Thyroid gland (tissue), 4 donors: ENCODE measurements around the gene L3MBTL2. TPM values are rescaled to one million over a fixed set of nuclear protein-coding genes. Genes with fewer than 3 reads are reported as not detected.
A peak's percentile ranks its signal among the peaks of the same experiment; 100 is the strongest.

Experiments used
- DNase-seq, 2 donors: peaks; one replicate each; pipeline ENCODE4 v3.0.0-alpha.2; 2019
- H3K27ac ChIP-seq, 3 donors: fragments of 200-600 bp; sonication (generic); 1 replicate in 2 of 3; 2 replicates in 1 of 3; pipeline ENCODE4 v1.5.1; 2016 to 2019; ENCODE audit warnings: mild to moderate bottlenecking in 1 of 3, moderate library complexity in 1 of 3
- H3K27me3 ChIP-seq: fragments of 200-600 bp; sonication (generic); one replicate; pipeline ENCODE4 v1.5.1; 2019
- H3K36me3 ChIP-seq, 2 donors: fragments of 200-600 bp; sonication (generic); one replicate each; pipeline ENCODE4 v1.5.1; 2016 to 2019
- H3K4me1 ChIP-seq, 2 donors: fragments of 200-600 bp; sonication (generic); one replicate each; pipeline ENCODE4 v1.5.1; 2017 to 2019
- H3K4me3 ChIP-seq, 3 donors: fragments of 200-600 bp; sonication (generic); replicated peaks in 1 of 3; 1 replicate in 2 of 3; 2 replicates in 1 of 3; pipeline ENCODE4 v1.5.1; 2016; ENCODE audit warnings: mild to moderate bottlenecking in 1 of 3
- H3K9me3 ChIP-seq: fragments of 200-600 bp; sonication (generic); one replicate; pipeline ENCODE4 v1.5.1; 2017
- POLR2A ChIP-seq, 2 donors: fragments of 450-650 bp; IDR thresholded peaks; one replicate each; pipeline ENCODE4 v1.6.1; 2017; ENCODE audit warnings: antibody characterized with exemption in 2 of 2, mild to moderate bottlenecking in 2 of 2, moderate library complexity in 1 of 2
- WGBS, 2 donors: methylation state at CpG; one replicate each; pipeline ENCODE4 v1.1.5; 2017; 5-methylcytosine and 5-hydroxymethylcytosine counted together
- intact Hi-C: fragments of 100-400 bp; cut with DNase I; formaldehyde crosslinking; loops from one replicate; pipeline ENCODE4 v1.15.1; 2023
- total RNA-seq, 4 donors: library from RNA; depleted of rRNA; stranded (reverse); fragments of >200 nt; gene quantifications; one replicate each; pipeline ENCODE4 v1.2.3, GENCODE V29; 2016
- TF ChIP-seq, protein P1 (sequence below), 6 experiments: fragments of 200-600 bp in 3 of 6; fragments of 450-650 bp in 3 of 6; sonication (generic) in 3 of 6; IDR thresholded peaks; one replicate each; pipeline ENCODE4 v1.5.1; 2016 to 2019; ENCODE audit warnings: antibody characterized with exemption in 6 of 6, mild to moderate bottlenecking in 2 of 6, inconsistent platforms in 1 of 6, moderate library complexity in 1 of 6

Gene L3MBTL2
- total RNA-seq, 4 donors from 2014 or later: 17.2 to 29.2 (median 20.7) TPM

DNA sequence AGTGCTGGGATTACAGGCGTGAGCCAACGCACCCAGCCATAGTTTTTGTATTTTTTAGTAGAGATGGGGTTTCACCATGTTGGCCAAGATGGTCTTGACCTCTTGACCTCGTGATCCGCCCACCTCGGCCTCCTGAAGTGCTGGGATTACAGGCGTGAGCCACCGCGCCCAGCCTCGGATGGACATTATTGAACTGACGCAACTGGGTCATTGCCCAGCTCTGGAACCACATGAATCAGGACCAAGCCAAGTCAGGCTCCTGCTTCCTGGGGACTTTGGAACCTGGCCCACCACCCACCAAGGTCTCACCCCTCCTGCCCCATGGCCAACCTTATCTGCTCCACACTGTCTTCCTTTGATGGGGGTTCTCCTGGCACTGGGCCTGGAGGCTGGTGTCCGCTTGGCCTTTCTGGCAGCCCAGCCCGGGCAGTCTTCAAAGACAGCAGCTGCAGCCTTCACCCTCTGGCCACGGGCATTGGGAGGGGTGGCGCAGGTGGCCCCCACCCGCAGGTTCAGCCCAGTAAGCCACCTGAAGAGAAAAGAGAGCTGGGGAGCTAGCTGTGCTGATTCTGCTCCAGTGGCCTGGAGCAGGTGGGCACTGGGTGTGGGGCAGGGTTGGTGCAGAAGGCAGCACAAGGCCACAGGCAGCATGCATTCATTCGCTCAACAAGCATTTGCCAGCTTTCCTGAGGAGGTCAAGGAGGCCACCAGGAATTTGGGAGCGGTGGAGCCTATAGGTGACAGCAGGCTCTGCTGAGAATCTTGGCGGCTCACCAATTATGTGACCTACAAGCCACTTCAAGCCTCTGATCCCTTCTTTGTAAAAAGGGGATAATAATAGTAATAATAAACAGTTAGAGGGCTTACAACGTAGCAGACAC is 29.9 kb downstream of the L3MBTL2 start:
- no peaks in the 10 kb centered on the region for H3K27me3 ChIP-seq
- no peaks in the 10 kb centered on the region for H3K9me3 ChIP-seq
- intact Hi-C loops: loop anchor here (10.0 kb wide), 1 partner anchor 310 kb away; no protein-coding TSS in a partner anchor
- WGBS, 2 donors: 86 to 89% methylated on average over 16 to 19 of the region's 19 CpGs
- no peak for DNase-seq
- H3K4me3 ChIP-seq: no peak overlapping the region
- H3K4me1 ChIP-seq: peaks cover 12 to 19% of the 10 kb centered on the region in 2 donors
- H3K27ac ChIP-seq: no peak overlapping the region
- no peak for TF ChIP-seq POLR2A (IDR thresholded peaks at IDR 0.05)
- TF ChIP-seq, protein P1, sequence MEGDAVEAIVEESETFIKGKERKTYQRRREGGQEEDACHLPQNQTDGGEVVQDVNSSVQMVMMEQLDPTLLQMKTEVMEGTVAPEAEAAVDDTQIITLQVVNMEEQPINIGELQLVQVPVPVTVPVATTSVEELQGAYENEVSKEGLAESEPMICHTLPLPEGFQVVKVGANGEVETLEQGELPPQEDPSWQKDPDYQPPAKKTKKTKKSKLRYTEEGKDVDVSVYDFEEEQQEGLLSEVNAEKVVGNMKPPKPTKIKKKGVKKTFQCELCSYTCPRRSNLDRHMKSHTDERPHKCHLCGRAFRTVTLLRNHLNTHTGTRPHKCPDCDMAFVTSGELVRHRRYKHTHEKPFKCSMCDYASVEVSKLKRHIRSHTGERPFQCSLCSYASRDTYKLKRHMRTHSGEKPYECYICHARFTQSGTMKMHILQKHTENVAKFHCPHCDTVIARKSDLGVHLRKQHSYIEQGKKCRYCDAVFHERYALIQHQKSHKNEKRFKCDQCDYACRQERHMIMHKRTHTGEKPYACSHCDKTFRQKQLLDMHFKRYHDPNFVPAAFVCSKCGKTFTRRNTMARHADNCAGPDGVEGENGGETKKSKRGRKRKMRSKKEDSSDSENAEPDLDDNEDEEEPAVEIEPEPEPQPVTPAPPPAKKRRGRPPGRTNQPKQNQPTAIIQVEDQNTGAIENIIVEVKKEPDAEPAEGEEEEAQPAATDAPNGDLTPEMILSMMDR (IDR thresholded peaks at IDR 0.05): no peak
- H3K36me3 ChIP-seq: no peaks in the 10 kb centered on the region

DNA sequence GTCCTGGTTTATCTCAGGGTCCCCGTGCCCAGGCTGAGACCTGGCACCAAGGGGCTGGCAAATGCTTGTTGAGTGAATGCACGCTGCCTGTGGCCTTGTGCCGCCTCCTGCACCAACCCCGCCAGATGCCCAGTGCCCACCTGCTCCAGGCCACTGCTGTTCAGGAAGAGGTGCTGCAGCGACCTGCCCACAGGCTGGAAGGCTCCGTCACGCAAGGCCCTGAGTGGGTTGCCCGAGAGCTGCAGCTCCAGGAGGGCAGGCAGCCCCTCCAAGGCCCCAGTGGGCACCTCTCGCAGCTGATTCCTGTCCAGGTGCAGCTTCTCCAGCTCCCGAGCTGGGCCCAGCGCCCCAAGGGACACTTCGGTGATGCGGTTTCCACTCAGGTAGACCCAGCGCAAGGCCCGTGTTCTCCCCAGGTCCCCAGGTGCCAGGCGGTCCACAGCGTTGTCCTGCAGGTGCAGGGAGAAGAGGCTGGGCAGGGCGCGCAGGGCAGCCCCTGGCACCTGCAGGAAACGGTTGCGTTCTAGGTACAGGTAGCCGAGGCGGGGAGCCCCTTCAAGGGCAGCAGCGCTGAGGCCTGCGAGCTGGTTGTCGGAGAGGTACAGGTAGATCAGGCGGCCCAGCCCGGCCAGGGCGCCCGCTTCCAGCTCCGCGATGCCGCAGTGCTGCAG is 32.1 kb downstream of the L3MBTL2 start:
- H3K27me3 ChIP-seq: no peaks in the 10 kb centered on the region
- WGBS, 2 donors: 60% methylated on average over 15 of the region's 33 CpGs; no CpG with 5 or more reads in 1 of the 2 donors
- intact Hi-C loops: loop anchor here (10.0 kb wide), 1 partner anchor 312 kb away; no protein-coding TSS in a partner anchor
- peak overlapping the region in 1 of 3 donors; percentile 25 for H3K4me3 ChIP-seq
- no peaks in the 10 kb centered on the region for H3K9me3 ChIP-seq
- peak overlapping the region in 2 of 3 donors; percentile 21 to 44 for H3K27ac ChIP-seq
- TF ChIP-seq, protein P1 (IDR thresholded peaks at IDR 0.05): peak in 1 of 6 experiments; percentile 54
- TF ChIP-seq POLR2A (IDR thresholded peaks at IDR 0.05): no peak
- no peak for DNase-seq
- peaks cover 12 to 19% of the 10 kb centered on the region in 2 donors for H3K4me1 ChIP-seq
- no peaks in the 10 kb centered on the region for H3K36me3 ChIP-seq

GRCh38 chr22:41237707-41238569 is 32.8 kb downstream of the L3MBTL2 start:
- peak; percentile 87 to 89 for DNase-seq
- TF ChIP-seq, protein P1 (IDR thresholded peaks at IDR 0.05): peak in 5 of 6 experiments; percentile 69 to 87 (median 82)
- peak in 1 of 2 donors; percentile 35 for TF ChIP-seq POLR2A (IDR thresholded peaks at IDR 0.05)

GRCh38 chr22:41238570-41239442 is 33.7 kb downstream of the L3MBTL2 start:
- Histone ChIP-seq H3K4me3 (no peak overlapping the region), H3K27ac (no peak overlapping the region), H3K27me3 (no peaks in the 10 kb centered on the region), H3K36me3 (no peaks in the 10 kb centered on the region), H3K9me3 (no peaks in the 10 kb centered on the region), H3K4me1 (peaks cover 12 to 19% of the 10 kb centered on the region in 2 donors)
- WGBS, 2 donors: 93 to 94% methylated on average over 10 to 32 of the region's 32 CpGs
- no peak for DNase-seq
- intact Hi-C loops: loop anchor here (10.0 kb wide), 1 partner anchor 314 kb away; no protein-coding TSS in a partner anchor
- TF ChIP-seq, protein P1 (IDR thresholded peaks at IDR 0.05): no peak
- no peak for TF ChIP-seq POLR2A (IDR thresholded peaks at IDR 0.05)

More at GRCh38 chr22:41237707-41238569, 32.8 kb downstream of the L3MBTL2 start:
- intact Hi-C loops: loop anchor here (10.0 kb wide), 1 partner anchor 313 kb away; no protein-coding TSS in a partner anchor
- Histone ChIP-seq H3K36me3 (no peaks in the 10 kb centered on the region), H3K4me1 (peaks cover 12 to 19% of the 10 kb centered on the region in 2 donors), H3K9me3 (no peaks in the 10 kb centered on the region), H3K27ac (peak overlapping the region in 2 of 3 donors; percentile 32 to 44), H3K27me3 (no peaks in the 10 kb centered on the region), H3K4me3 (peak overlapping the region in 2 of 3 donors; percentile 14 to 25)
- 6 to 100% methylated on average over 1 to 30 of the region's 97 CpGs for WGBS, 2 donors
